ENCODE results near the gene PTPRG.
"Not testable (repeated sequence)": the region's sequence is repeated elsewhere in the genome, so short reads cannot be mapped to it uniquely, and the experiment has no call there.

Gene PTPRG

DNA sequence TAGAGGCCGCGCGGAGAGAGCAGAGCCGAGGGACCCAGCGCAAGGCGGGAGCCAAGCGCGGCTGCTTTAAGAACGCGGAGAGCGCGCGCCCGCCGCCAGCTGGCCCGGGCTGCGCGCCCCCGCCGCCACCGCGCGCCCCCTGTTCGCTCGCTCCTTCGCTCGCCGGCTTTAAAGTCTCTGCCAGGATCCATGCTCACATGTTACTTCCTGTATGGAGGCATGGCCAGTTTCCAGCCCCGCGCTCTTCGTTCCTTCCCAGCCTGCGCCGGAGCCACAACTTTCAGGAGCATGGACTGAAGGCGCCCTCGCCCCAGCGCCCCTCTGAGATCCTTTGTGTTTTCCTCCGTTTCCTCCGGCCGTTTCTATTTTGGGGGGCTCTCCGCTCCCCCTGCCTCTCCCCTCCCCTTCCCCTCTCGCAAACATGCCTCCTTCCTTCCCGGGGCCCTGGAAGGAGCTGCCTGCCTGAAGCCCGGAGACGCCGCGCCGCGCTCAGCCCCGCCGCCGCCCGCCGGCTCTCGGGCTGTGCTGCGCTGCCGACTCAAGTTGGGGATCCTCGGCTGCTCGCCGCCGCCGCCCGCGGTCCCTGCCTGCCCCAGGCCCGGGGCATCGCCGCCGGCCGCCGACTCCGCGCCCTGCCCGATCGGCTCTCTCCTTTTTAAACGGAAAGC, at the start of gene PTPRG:
Gene PTPRG, plus strand, starts transcription at position 198 of the 668 bp plus-strand sequence. CDS start 717 bp downstream, outside the sequence.
- peak; percentile 96 for DNase-seq (ENCODE audit: low spot score)

DNA sequence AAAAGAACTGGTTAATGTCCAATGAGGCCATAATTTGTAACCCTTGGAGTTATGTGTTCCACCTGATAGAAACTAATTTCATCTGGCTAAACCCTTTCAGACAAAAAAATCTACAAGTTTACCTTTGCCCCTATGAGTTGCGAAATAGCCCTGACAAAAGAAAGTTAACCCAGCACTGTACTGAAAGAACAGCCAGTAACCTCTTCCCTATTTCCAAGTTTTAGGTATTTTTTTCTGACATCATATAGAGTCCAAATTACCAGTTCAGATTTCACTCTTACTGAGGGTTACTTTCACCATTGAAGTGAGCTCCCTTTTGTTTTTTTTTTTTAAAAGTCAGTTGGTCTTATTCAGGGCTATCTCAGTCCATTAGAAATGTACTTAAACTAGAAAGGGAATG, 42.8 kb upstream of the PTPRG start:
- DNase-seq (ENCODE audit: low spot score), result no peak

DNA sequence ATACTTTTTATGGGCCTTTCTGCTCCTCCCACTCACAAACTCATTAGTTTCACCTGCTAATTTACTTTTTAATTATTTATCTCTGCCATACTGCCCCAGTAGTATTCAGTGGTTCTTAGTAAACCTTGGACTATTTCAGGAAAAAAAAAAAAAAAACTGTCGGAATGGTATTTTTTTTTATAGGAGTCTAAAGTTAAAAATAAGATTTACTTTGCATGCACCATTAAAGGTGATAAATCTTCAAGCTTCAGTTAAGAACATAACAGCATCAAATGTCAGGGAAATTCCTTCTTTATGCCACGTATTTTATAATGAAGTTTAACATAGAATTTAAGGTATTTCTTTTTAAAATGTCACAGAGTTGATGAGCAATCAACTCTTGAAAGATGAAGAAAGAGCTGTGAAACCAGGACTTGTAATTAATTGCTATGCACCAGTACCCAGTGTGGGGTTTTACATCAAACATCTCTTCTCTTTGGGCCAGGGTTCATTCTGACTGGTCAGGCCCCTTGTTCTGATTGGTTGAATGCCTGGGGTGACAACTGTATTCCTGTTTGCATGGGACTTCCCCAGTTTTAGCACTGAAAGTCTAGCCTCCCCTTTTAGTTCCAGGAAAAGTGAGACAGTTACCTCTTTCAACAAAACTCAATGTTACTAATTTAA, 40.3 kb upstream of the PTPRG start:
- DNase-seq (ENCODE audit: low spot score), result no peak

DNA sequence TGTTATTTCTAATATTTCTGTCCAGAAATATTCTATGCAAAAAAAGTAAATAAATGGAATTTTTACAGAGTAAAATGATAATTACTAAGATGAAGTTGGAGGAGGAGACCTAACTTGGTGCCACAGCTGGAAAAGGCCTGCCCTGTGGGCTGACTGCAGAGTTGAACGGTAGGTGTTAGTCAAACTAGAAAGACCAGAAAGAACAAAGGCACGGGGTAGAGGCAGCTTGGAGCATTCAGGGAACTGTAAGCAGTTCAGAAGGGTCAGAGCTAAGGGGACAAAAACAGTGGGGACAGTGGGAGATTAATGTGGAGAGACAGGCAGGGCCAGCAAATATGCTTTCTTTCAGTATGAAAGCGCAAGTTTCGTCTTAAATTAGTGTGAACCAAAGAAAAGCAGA, 39.3 kb upstream of the PTPRG start:
- DNase-seq (ENCODE audit: low spot score), result no peak

DNA sequence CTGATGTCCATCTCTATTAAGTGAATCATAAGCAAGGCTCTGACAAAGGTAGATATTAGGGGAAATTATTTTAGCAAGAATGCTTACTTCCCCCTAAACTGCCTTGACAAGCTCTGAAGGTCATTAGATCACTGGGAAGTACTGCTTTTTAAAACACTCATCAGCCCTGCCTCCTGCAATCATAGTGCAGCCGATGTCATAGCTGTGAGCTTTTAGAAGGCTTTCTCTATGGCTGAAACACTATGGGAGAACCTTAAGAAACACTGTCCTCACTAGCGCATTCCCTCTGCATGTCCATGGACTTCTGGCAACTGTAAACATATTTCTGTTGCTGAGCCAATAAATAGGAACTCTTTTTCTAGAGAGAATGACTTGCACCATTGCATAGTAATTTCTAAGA, 38.7 kb upstream of the PTPRG start:
- no peak for DNase-seq (ENCODE audit: low spot score)

DNA sequence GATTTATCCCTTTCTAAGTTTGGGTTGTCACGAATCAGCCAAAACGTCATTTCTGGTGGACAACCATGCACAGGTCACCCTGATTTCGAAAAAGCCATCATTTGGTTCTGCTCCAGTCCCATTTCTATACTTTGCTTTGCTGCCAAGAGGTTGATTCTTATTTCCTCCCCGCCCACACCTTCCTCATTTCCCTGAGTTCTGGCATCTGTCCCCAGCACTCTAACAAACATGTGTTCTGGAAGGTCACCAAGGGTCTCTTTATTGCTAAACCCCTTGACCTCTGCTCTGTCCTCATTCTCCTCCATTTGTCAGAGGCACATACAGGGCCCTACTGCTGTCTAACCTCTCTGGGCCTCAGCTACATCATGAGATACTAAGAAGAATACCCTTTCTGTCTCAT, 36.4 kb upstream of the PTPRG start:
- no peak for DNase-seq (ENCODE audit: low spot score)

DNA sequence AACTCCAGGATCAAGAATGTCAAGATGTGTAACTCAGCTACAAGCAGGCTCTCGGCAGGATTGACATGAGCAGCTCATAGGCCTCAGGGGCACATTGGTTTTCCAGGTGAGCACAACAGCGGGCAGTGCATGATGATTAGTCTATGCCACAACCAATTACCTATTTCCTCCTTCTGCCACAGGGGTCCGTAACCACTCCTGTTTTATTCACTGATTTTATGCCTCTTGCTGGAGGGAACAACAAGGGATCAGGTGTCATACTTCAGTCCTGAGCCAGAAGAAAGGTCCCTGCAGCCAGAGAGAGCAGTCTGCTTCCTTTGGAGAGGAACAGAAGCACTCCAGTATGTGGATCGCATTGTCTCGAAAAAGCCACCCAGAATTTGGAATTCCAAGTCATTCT, 35.1 kb upstream of the PTPRG start:
- DNase-seq (ENCODE audit: low spot score), result no peak

DNA sequence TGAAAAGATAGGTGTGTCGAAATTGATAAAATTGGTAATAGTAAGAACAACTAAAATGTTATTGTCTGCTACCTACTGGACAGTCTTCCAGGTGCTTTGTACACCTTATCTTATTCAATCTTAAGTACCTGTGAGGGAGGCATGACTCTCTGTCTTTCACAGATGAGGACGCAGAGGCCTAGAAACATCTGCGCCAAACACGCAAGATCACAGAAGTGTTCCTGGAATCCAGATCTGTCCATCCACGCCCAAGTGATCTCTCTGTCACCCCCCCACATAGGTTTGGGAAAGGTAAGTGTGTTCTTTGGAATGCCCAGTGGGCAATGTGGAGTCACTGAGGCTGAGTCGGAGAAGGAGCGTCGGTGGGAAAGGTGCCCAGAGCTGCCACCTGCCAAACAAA, 34.4 kb upstream of the PTPRG start:
- no peak for DNase-seq (ENCODE audit: low spot score)

DNA sequence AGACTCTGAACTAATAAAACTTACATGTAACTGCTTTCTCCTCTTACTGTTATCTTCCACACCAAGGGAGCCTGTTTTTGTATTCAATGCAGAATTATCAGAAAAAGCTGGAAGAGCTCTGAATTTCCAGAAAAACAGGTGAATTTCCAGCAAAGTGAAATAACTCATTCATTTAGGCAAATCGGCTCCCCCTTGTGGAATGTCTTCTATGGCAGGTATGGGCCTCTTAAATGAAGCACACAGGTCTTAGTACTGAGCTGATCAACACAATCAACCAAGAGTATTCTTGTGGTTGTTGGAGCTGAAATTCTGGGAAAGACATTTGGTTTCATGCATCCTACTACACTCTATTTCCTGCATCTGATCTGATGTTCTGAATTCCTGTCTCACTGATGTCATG, 31.0 kb upstream of the PTPRG start:
- DNase-seq (ENCODE audit: low spot score), result no peak

DNA sequence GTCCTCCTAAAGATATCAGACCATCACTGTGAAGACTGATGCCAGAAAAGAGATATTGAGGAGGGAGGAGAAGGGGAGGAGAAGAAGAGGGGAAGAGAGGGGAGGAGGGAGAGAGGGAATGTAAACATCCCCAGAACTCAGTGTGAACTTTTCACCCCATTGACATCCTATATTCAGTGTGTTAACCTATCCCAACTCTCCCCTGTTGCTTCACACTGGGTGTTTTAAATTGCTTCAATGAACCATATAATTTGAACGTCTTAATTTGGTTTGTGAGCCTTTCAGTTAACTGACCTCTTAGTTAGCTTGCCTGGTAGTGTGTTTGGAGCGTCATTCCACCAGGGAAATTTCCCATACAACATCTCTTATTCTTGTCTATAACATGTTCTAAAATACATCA, 29.8 kb upstream of the PTPRG start:
- DNase-seq (ENCODE audit: low spot score), result no peak

DNA sequence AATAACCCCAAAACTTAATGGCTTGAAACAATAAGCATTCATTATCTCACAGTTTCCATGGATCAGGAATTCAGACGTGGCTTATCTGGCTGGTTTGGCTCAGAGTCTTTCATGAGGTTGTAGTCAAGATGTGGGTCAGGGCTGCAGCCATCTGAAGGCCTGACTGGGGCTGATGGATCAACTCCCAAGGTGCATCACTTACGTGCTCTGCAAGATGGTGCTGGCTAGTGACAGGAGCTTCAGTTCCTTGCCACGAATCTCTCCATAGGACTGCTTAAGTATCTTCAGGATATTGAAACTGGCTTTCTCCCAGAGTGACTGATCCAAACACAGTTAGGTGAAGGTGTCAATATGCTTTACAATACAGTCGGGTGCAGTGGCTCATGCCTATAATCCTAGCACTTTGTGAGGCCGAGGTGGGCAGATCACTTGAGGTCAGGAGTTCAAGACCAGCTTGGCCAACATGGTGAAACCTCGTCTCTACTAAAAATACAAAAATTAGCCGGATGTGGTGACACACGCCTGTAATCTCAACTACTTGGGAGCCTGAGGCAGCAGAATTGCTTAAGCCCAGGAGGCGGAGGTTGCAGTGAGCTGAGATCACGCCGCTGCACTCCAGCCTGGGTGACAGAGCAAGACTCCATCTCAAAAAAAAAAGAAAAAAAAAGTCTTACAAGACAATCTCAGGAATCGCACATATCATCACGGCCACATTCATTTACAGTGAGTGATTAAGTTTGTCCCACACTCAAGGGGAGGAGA, 28.5 kb upstream of the PTPRG start:
- no peak for DNase-seq (ENCODE audit: low spot score)

DNA sequence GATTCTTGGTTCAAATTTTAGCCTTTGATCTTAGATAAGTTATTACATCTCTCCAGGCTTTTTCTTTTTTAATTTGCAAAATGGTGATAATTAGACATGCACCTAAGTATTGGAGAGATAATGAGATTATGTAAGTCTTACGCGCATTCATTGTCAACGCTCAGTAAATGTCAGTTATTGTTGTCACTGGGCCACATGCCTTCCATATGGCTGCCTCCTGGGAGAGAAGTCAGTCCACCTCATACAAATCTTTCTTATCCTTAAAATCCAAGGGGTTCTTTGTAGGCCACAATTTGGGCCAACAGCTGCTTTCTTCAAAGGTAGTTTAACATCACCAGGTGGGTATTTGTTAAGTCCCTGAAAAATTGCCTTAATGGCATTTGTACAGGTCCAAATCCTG, 25.5 kb upstream of the PTPRG start:
- DNase-seq (ENCODE audit: low spot score), result no peak

DNA sequence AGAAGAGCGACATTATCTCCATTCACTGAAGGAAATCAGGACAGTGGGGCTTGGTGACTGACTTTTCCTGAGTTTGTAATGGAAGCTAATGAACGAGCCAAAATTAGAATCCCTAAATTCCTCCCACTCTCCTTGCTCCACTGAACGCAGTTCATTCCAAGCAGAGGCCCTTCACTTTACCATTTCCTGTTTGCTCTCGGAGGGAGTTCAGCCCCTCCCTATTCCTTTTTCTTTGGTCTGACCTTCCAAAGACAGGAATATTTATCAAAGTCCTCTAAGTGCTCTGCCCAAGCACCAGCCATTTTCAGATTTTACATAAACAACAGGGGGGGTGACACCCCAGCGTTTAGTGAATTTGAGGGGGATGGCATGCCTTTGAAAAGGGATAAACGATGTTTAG, 24.0 kb upstream of the PTPRG start:
- DNase-seq (ENCODE audit: low spot score), result no peak

DNA sequence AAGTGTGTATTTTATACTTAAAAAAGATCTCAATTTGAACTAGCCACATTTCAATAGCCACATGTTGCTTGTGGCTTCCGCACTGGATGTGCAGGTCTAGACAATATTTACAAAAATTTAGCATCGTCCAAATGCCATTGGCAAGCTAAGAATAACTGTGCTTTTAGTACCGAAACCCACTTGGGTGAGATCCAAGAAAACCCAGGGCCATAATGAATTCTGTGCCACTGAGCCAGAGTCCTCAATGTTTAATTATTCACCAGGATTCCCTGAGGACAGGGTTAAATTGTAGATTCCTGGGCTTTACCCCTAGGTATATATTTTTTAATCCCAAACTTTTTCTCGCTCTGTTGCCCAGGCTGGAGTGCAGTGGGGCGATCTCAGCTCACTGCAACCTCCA, 22.9 kb upstream of the PTPRG start:
- DNase-seq (ENCODE audit: low spot score), result no peak

DNA sequence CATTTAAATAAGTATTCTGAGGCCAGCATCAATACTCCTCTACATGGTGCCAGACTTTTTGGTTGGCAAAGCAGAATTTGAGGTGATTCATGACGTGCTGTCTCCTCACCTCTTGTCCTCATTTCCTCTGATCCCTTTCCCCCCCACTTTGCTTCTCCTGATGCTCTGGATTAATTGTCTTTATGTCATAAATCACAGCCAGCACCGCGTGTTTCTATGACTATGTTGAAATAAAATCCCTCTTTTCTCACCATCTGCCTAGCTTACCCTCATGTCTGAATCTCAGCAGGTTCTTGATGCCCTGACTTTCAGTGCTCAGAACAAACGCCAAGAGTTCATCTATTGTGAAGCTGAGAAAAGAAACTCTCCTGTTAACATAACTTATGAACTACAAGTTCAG, 19.7 kb upstream of the PTPRG start:
- DNase-seq (ENCODE audit: low spot score), result no peak

DNA sequence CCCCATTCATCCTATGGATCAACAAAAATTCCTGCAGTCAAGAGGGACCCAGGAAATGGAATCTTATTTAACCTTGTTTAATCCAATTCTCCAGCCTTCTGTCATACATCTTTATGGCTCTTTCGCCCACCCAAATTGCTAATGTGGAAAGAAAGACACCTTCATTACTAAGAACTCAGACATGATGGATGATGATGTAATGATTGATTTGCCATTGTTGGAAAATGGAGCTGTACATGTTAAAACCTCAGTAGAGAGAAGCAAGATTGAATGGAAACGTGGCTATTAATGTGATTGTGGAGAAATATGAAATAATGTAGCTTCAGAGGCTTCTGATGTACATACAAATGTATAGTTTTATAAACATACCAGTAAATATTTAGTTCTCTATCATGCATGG, 15.7 kb upstream of the PTPRG start:
- no peak for DNase-seq (ENCODE audit: low spot score)

DNA sequence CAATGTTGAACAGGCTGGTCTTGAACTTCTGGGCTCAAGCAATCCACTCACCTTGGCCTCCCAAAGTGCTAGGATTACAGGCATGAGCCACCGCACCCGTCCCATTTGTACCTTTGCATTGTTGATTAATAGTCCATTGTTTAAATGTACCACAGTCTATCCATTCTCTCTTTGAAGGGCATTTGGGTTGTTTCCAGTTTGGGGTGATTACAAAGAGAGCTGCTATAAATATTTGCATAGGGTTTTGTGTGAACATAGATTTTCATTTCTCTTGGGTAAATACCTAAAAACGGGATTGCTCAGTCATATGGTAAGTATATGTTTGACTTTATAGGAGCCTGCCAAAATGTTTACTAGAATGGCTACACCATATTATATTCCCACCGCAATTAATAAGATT, 13.7 kb upstream of the PTPRG start:
- no peak for DNase-seq (ENCODE audit: low spot score)

DNA sequence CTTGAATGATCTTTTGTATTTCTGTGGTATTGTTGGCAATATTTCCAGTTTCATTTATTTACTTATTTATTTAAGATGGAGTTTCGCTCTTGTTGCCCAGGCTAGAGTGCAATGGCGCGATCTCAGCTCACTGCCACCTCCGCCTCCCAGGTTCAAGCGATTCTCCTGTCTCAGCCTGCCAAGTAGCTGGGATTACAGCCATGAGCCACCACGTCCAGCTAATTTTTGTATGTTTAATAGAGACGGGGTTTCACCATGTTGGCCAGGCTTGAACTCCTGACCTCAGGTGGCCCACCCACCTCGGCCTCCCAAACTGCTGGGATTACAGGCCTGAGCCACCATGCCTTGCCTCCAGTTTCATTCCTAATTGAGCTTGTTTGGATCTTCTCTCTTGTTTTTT, 8.7 kb upstream of the PTPRG start:
- DNase-seq (ENCODE audit: low spot score), result not testable (repeated sequence)

DNA sequence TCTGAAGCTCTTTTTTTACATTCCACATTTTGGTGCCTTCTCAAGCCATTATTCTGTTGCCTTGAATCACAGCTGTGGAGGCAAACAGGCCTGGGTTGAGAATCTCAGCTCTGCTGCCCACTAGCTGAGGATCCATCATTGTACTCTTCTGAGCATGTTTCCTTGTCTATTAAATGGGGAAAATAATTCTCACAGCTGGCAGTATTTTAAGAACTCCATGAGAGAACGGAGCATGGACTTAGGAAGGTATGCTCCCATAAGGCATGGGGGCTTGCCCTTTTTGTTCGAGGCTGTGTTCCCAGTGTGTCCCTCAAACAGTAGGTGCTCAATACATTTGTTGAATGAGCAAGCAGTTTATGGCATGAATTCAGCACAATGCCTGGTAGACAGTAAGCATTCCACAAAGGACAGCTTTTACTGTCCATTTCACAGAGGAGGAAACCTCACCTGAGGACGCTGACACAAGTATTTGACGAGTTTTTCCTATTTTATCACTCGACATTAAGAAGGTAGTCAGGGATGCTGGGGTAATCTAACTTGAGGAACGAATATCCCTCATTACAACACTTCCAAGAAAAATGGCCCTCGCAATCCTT, 2.1 kb upstream of the PTPRG start:
- DNase-seq (ENCODE audit: low spot score), result no peak

DNA sequence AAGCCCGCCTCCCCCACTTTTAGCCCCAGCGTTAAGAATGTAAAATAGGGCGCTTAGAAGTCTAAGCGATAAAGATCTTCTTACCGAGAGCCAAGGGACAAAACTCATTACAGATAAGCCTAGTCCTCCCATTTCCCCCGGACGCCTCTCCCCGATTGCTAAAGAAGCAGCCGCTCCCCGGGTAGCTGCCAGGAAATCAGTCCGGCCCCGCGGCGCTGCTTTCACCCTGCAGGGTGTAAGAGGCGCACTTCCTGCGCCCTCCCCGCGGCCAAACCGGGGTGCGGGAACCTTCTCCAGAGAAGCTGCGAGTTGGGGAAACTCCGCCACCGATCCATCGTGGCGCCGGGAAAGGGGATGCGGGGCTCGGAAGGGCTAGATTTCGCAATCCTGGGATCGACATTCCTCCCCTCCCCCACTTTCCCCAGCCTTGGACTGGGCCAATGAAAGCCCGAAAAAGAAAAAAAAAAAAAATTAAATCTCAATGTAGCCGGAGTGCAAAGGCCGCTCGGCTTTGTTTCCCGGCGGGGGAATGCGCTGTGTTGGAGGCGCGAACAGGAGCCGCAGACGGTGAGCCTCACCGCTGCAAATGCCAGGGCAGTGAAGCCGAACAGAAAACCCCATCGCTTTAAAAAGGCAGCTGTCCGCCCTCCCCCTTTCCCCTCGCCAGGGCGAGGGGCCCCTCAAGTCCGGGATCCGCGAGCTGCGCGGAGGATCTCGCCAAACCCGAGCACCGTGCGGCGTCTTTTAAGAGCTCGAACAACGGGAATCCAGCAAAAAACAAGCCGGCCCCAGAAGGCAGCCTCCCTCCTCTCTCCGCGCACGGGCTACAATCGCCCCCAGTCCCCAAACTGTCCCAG, 626 bp upstream of the PTPRG start:
- peak; percentile 89 for DNase-seq (ENCODE audit: low spot score)

DNA sequence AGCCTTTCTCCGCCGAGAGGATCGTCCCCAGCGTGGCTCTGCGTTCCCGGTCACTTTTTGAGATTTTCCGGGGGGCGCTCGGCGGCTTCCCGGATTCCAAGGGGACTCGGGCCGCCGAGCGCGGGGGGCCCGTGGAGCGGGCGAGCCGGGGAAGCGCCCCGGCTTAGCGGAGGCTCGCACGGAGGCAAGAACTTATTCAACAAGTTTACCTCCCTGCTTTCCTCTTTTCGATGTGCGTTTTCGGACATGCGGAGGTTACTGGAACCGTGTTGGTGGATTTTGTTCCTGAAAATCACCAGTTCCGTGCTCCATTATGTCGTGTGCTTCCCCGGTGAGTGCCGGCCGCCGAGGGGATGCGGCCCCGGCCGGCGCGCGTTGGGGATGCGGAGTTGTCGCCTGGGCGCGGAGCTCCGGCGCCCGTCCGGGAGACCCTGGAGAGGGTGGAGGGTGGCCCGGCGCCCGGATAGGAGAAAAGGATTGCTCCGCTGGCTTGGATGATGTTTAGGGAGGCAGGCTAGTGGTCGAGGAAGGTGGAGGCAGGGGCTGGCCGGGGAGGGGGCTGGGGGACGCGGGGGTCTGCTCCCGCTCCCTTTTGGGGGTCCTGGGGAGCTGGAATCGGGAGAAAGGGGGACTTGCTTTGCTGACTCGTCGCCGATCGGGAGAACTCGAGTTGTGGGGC, 810 bp downstream of the PTPRG start:
- peak; percentile 57 for DNase-seq (ENCODE audit: low spot score)
